HepG2 (cell line): ENCODE results near the gene EGR4. TPM values are rescaled to one million over a fixed set of nuclear protein-coding genes. Genes with fewer than 3 reads are reported as not detected.

Source experiments
- CCDC6 ChIP-seq: sonication (generic); formaldehyde crosslinking; IDR thresholded peaks from 2 replicates; pipeline ENCODE4 v1.8.1; 2022; ENCODE audit warnings: mild to moderate bottlenecking, missing genetic modification reagents, moderate library complexity
- ELF4 ChIP-seq: sonication (generic); formaldehyde crosslinking; IDR thresholded peaks from 2 replicates; pipeline ENCODE4 v1.5.0; 2020; ENCODE audit warnings: missing genetic modification reagents, mild to moderate bottlenecking, moderate library complexity, borderline replicate concordance
- MIXL1 ChIP-seq: IDR thresholded peaks from 2 replicates; pipeline ENCODE4 v1.6.1; 2016
- NCOA2 ChIP-seq: sonication (generic); formaldehyde crosslinking; IDR thresholded peaks from 2 replicates; pipeline ENCODE4 v1.8.0; 2022; ENCODE audit warnings: inconsistent platforms
- REL ChIP-seq: sonication (generic); formaldehyde crosslinking; conservative IDR thresholded peaks from 2 replicates; pipeline ENCODE4 v1.8.0; 2022; ENCODE audit warnings: mild to moderate bottlenecking, missing genetic modification reagents, moderate library complexity
- SALL1 ChIP-seq: sonication (generic); formaldehyde crosslinking; IDR thresholded peaks from 2 replicates; pipeline ENCODE4 v1.8.0; 2022; ENCODE audit warnings: mild to moderate bottlenecking, missing genetic modification reagents
- ZBTB7A ChIP-seq: sonication (generic); formaldehyde crosslinking; IDR thresholded peaks from 2 replicates; pipeline ENCODE4 v1.8.0; 2022; ENCODE audit warnings: mild to moderate bottlenecking, missing genetic modification reagents
- ZFP1 ChIP-seq: IDR thresholded peaks from 2 replicates; pipeline ENCODE4 v1.6.1; 2016
- ZNF20 ChIP-seq: sonication (generic); formaldehyde crosslinking; IDR thresholded peaks from 2 replicates; pipeline ENCODE4 v1.4.0; 2020; ENCODE audit warnings: mild to moderate bottlenecking, moderate library complexity, missing genetic modification reagents
- ZNF251 ChIP-seq: sonication (generic); formaldehyde crosslinking; IDR thresholded peaks from 2 replicates; pipeline ENCODE4 v1.9.0; 2021; ENCODE audit warnings: mild to moderate bottlenecking, missing genetic modification reagents
- ZNF563 ChIP-seq: sonication (generic); formaldehyde crosslinking; IDR thresholded peaks from 2 replicates; pipeline ENCODE4 v1.8.0; 2022; ENCODE audit warnings: mild to moderate bottlenecking, moderate library complexity, missing genetic modification reagents
- polyA plus RNA-seq, 8 experiments: library from polyadenylated mRNA; depleted of rRNA in 3 of 8; stranded (reverse) in 7 of 8; unstranded in 1 of 8; fragments of >200 nt; fragmentation: Illumina TruSeq in 4 of 8; extraction: Trizol in 4 of 8; gene quantifications; 2 replicates each; pipeline versions ENCODE4 v1.2.1 to v1.2.3, GENCODE V29; 2011 to 2016; ENCODE audit warnings: low read depth in 4 of 8, missing spikeins in 1 of 8, mixed read lengths in 1 of 8; ENCODE audit not compliant: insufficient read depth in 1 of 8
- total RNA-seq, 5 experiments: library from RNA; depleted of rRNA; stranded (reverse); fragments of >200 nt; fragmentation: Illumina TruSeq; extraction: Trizol; gene quantifications; 2 replicates each; pipeline ENCODE4 v1.2.3, GENCODE V29; 2016; ENCODE audit warnings: low read depth in 1 of 5
- TF ChIP-seq, protein P1 (sequence below): IDR thresholded peaks from 2 replicates; pipeline ENCODE4 v1.6.1; 2016; ENCODE audit warnings: missing biosample characterization, missing genetic modification reagents, low read depth
- TF ChIP-seq, protein P2 (sequence below): sonication (generic); formaldehyde crosslinking; IDR thresholded peaks from 2 replicates; pipeline ENCODE4 v1.8.1; 2023; ENCODE audit warnings: mild to moderate bottlenecking, moderate library complexity, missing genetic modification reagents
- TF ChIP-seq, protein P3 (sequence below): sonication (generic); formaldehyde crosslinking; IDR thresholded peaks from 2 replicates; pipeline ENCODE4 v1.4.0; 2020; ENCODE audit warnings: missing genetic modification reagents
- TF ChIP-seq, protein P4 (sequence below): sonication (generic); formaldehyde crosslinking; IDR thresholded peaks from 2 replicates; pipeline ENCODE4 v1.8.1; 2023; ENCODE audit warnings: missing genetic modification reagents, mild to moderate bottlenecking, borderline replicate concordance
- TF ChIP-seq, protein P5 (sequence below): sonication (generic); formaldehyde crosslinking; IDR thresholded peaks from 2 replicates; pipeline ENCODE4 v1.5.0; 2020; ENCODE audit warnings: missing genetic modification reagents, mild to moderate bottlenecking, borderline replicate concordance
- TF ChIP-seq, protein P6 (sequence below), 2 experiments: fragments of 450-650 bp in 1 of 2; sonication (generic) in 1 of 2; formaldehyde crosslinking; IDR thresholded peaks; 2 replicates each; pipeline versions ENCODE4 v1.5.0 to v1.8.0; 2020 to 2022; ENCODE audit warnings: mild to moderate bottlenecking in 1 of 2, missing genetic modification reagents in 1 of 2
- TF ChIP-seq, protein P7 (sequence below): sonication (generic); formaldehyde crosslinking; conservative IDR thresholded peaks from 2 replicates; pipeline ENCODE4 v1.8.0; 2022; ENCODE audit warnings: low read depth, missing genetic modification reagents

The EGR4 gene
- total and polyA plus RNA-seq, 2 of the 13 experiments (the other 11 are each of a cell fraction or from before 2014, with no cell fraction given), result not detected

DNA sequence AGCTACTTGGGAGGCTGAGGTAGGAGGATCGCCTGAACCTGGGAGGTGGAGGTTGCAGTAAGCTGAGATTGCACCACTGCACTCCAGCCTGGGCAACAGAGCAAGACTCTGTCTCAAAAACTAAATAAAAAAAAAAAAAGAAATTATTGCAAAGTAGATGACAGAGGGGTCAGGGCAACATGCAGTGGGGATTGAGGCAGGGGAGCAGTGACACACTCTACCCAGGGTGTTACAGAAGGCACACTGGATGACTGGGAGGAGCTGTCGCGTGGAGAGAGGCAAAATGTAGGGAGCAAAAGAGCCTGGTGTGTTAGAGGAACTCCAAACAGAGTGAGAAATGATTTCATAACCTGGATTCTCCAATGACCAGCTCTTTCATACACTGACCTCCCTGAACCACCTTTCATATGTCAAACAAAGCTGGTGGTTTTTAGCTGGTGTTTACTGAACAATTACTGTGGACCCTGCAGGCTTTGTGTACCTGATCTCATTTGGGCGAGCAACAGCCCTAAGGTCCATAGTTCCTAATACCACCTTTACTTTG, 31.2 kb downstream of the EGR4 start (continued):
- TF ChIP-seq NCOA2 (peak; percentile 83), MIXL1 (CRISPR knock-in tag) (peak; percentile 99), CCDC6 (CRISPR knock-in tag) (no peak), REL (0 out of 2 replicates have a peak, but pooled peaks have one; percentile 58), ZNF251 (no peak), ZBTB7A (CRISPR knock-in tag) (peak; percentile 51; the same call in 1 of the 2 replicates), ZFP1 (CRISPR knock-in tag) (peak; percentile 75; the same call in 1 of the 2 replicates), ZNF563 (CRISPR knock-in tag) (no peak), ZNF20 (CRISPR knock-in tag) (no peak), ELF4 (CRISPR knock-in tag) (peak; percentile 75; the same call in 1 of the 2 replicates), SALL1 (CRISPR knock-in tag) (peak; percentile 98)
- TF ChIP-seq, protein P1, sequence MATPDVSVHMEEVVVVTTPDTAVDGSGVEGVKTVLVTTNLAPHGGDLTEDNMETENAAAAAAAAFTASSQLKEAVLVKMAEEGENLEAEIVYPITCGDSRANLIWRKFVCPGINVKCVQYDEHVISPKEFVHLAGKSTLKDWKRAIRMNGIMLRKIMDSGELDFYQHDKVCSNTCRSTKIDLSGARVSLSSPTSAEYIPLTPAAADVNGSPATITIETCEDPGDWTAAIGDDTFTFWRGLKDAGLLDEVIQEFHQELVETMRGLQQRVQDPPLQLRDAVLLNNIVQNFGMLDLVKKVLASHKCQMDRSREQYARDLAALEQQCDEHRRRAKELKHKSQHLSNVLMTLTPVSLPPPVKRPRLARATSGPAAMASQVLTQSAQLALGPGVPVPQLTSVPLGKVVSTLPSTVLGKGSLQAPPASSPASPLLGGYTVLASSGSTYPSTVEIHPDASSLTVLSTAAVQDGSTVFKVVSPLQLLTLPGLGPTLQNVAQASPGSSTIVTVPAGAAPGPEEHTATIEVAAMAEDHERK (CRISPR knock-in tag), result no peak
- TF ChIP-seq, protein P2, sequence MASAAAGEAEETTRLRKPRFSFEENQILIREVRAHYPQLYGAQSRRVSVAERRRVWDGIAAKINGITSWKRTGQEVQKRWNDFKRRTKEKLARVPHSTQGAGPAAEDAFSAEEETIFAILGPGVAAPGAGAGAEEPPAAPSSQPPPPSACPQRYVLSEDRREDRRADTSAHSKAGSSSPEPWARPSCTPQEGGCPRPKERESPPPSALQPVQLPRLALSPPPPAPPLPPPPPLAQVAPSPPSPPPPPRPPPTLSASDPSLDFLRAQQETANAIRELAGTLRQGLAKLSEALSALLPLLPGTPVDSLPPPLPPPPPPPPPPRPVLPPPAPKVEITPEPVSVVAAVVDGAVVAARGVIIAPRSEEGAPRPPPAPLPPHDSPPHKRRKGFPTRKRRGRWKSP (CRISPR knock-in tag), result peak; percentile 63; the same call in 1 of the 2 replicates
- TF ChIP-seq, protein P3, sequence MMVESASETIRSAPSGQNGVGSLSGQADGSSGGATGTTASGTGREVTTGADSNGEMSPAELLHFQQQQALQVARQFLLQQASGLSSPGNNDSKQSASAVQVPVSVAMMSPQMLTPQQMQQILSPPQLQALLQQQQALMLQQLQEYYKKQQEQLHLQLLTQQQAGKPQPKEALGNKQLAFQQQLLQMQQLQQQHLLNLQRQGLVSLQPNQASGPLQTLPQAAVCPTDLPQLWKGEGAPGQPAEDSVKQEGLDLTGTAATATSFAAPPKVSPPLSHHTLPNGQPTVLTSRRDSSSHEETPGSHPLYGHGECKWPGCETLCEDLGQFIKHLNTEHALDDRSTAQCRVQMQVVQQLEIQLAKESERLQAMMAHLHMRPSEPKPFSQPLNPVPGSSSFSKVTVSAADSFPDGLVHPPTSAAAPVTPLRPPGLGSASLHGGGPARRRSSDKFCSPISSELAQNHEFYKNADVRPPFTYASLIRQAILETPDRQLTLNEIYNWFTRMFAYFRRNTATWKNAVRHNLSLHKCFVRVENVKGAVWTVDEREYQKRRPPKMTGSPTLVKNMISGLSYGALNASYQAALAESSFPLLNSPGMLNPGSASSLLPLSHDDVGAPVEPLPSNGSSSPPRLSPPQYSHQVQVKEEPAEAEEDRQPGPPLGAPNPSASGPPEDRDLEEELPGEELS (CRISPR knock-in tag), result peak; percentile 92
- TF ChIP-seq, protein P4, sequence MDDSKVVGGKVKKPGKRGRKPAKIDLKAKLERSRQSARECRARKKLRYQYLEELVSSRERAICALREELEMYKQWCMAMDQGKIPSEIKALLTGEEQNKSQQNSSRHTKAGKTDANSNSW, result no peak
- TF ChIP-seq, protein P5, sequence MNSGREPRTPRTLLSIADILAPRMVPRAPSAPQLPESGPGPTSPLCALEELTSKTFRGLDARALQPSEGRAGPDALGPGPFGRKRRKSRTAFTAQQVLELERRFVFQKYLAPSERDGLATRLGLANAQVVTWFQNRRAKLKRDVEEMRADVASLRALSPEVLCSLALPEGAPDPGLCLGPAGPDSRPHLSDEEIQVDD (CRISPR knock-in tag), result no peak
- TF ChIP-seq, protein P6, sequence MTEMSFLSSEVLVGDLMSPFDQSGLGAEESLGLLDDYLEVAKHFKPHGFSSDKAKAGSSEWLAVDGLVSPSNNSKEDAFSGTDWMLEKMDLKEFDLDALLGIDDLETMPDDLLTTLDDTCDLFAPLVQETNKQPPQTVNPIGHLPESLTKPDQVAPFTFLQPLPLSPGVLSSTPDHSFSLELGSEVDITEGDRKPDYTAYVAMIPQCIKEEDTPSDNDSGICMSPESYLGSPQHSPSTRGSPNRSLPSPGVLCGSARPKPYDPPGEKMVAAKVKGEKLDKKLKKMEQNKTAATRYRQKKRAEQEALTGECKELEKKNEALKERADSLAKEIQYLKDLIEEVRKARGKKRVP (CRISPR knock-in tag; IDR thresholded peaks at IDR 0.05), result peak in 1 of 2 experiments; percentile 54; a peak in 1 of 4 replicates
- TF ChIP-seq, protein P7, sequence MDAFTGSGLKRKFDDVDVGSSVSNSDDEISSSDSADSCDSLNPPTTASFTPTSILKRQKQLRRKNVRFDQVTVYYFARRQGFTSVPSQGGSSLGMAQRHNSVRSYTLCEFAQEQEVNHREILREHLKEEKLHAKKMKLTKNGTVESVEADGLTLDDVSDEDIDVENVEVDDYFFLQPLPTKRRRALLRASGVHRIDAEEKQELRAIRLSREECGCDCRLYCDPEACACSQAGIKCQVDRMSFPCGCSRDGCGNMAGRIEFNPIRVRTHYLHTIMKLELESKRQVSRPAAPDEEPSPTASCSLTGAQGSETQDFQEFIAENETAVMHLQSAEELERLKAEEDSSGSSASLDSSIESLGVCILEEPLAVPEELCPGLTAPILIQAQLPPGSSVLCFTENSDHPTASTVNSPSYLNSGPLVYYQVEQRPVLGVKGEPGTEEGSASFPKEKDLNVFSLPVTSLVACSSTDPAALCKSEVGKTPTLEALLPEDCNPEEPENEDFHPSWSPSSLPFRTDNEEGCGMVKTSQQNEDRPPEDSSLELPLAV, result no peak
